ENCODE results near the gene SDF2L1. TPM values are rescaled to one million over a fixed set of nuclear protein-coding genes. Genes with fewer than 3 reads are reported as not detected.

The SDF2L1 gene
- total and polyA plus RNA-seq, 2 of the 13 experiments (the other 11 are each of a cell fraction or from before 2014, with no cell fraction given) = 18.0 to 57.4 TPM

DNA sequence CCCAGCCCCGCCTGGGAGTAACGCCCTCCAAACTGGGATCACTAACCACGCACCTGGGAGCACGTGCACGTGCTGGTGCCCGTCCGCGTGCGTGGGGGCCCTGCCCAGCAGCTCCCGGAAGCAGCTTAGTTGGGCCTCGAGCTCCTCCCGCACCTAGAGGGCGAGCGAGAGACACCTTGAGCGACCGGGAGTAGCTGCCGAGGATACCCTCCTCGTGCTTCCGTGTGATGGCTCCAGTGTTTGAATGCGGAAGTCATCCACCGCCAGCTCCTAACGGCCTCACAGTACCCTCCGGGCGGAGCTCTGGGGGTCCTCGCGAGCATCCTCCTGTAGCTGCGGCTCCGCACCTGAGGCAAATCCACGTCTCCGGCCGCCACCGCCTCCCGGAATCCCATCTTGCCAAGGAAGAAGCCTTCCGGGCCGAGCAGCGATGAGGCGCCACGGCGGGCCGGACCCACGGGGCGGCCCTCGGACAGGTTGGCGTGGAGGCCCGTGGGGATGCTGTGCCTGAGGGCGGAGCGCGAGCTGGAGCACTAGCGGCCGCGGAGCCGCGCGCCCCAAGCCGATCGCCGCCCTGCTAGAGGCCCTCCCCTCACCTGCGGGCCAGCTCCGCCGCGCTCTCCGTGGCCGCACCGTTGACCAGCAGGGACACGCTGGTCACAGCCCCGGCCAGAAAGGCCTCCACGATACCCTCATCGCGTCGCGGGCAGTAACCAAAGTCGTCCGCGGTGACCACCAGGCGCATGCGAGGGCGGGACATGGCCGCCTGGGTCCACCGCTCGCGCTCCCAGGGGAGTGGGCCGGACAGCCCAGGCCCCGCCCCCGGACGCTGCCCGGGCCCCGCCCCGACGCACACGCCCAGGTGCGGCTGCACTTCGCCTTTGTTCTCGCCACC is 12.6 kb upstream of the SDF2L1 start, which contains the start of gene YDJC (continued):
- peak; percentile 96 for TF ChIP-seq NFAT5 (CRISPR knock-in tag; IDR thresholded peaks at IDR 0.05)
- peak; percentile 60 for TF ChIP-seq NFYC (CRISPR knock-in tag; IDR thresholded peaks at IDR 0.05)
- TF ChIP-seq POLR2G (IDR thresholded peaks at IDR 0.05; ENCODE audit: low read depth, low read length) = peak; percentile 83
- TF ChIP-seq REXO4 (CRISPR knock-in tag; IDR thresholded peaks at IDR 0.05; ENCODE audit: borderline replicate concordance) = peak; percentile 61; the same call in 1 of the 2 replicates
- no peak for TF ChIP-seq SAFB2 (CRISPR knock-in tag; IDR thresholded peaks at IDR 0.05; ENCODE audit: borderline replicate concordance, low read depth)
- no peak for TF ChIP-seq NR2F6 (IDR thresholded peaks at IDR 0.05)
- peak; percentile 71 for TF ChIP-seq NR2F6 (CRISPR knock-in tag; IDR thresholded peaks at IDR 0.05)
- TF ChIP-seq, protein P1, sequence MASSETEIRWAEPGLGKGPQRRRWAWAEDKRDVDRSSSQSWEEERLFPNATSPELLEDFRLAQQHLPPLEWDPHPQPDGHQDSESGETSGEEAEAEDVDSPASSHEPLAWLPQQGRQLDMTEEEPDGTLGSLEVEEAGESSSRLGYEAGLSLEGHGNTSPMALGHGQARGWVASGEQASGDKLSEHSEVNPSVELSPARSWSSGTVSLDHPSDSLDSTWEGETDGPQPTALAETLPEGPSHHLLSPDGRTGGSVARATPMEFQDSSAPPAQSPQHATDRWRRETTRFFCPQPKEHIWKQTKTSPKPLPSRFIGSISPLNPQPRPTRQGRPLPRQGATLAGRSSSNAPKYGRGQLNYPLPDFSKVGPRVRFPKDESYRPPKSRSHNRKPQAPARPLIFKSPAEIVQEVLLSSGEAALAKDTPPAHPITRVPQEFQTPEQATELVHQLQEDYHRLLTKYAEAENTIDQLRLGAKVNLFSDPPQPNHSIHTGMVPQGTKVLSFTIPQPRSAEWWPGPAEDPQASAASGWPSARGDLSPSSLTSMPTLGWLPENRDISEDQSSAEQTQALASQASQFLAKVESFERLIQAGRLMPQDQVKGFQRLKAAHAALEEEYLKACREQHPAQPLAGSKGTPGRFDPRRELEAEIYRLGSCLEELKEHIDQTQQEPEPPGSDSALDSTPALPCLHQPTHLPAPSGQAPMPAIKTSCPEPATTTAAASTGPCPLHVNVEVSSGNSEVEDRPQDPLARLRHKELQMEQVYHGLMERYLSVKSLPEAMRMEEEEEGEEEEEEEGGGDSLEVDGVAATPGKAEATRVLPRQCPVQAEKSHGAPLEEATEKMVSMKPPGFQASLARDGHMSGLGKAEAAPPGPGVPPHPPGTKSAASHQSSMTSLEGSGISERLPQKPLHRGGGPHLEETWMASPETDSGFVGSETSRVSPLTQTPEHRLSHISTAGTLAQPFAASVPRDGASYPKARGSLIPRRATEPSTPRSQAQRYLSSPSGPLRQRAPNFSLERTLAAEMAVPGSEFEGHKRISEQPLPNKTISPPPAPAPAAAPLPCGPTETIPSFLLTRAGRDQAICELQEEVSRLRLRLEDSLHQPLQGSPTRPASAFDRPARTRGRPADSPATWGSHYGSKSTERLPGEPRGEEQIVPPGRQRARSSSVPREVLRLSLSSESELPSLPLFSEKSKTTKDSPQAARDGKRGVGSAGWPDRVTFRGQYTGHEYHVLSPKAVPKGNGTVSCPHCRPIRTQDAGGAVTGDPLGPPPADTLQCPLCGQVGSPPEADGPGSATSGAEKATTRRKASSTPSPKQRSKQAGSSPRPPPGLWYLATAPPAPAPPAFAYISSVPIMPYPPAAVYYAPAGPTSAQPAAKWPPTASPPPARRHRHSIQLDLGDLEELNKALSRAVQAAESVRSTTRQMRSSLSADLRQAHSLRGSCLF (CRISPR knock-in tag; IDR thresholded peaks at IDR 0.05; ENCODE audit: borderline replicate concordance) = peak; percentile 94
- peak; percentile 89; the same call in 1 of the 2 replicates for TF ChIP-seq ZSCAN30 (CRISPR knock-in tag; IDR thresholded peaks at IDR 0.05)
- TF ChIP-seq SOX13 (IDR thresholded peaks at IDR 0.05) = no peak
- TF ChIP-seq SOX13 (CRISPR knock-in tag; conservative IDR thresholded peaks at IDR 0.05 in 1 of 2, IDR thresholded peaks at IDR 0.05 in 1 of 2) = peak in 1 of 2 experiments; percentile 64; a peak in 2 of 4 replicates
- TF ChIP-seq ATF1 (CRISPR knock-in tag; IDR thresholded peaks at IDR 0.05) = no peak
- TF ChIP-seq POLR2AphosphoS2 (IDR thresholded peaks at IDR 0.05; ENCODE audit: low read depth, low read length) = no peak
- TF ChIP-seq TAF15 (IDR thresholded peaks at IDR 0.05; ENCODE audit: low read depth, low read length, poor library complexity, severe bottlenecking) = no peak
- peak; percentile 85; the same call in 1 of the 2 replicates for TF ChIP-seq ELF4 (CRISPR knock-in tag; IDR thresholded peaks at IDR 0.05; ENCODE audit: borderline replicate concordance)
- TF ChIP-seq THYN1 (CRISPR knock-in tag; IDR thresholded peaks at IDR 0.05; ENCODE audit: borderline replicate concordance, low read depth) = 0 out of 2 replicates have a peak, but pooled peaks have one; percentile 50
- TF ChIP-seq CREB1 (IDR thresholded peaks at IDR 0.05) = no peak
- TF ChIP-seq CREB1 (CRISPR knock-in tag; IDR thresholded peaks at IDR 0.05) = no peak
- TF ChIP-seq SIN3B (IDR thresholded peaks at IDR 0.05; ENCODE audit: low read length) = no peak
